Endothelial cell of umbilical vein (primary cell): Measurements from ENCODE around the gene SPEN. TPM values are rescaled to one million over a fixed set of nuclear protein-coding genes. Genes with fewer than 3 reads are reported as not detected.
A peak's percentile ranks its signal among the peaks of the same experiment; 100 is the strongest.

Experiments used
- BruUV-seq: library from RNA; stranded (reverse); fragments of 400-500 nt; replicated peaks from 2 replicates; lab custom pipeline; 2021; lab: Mats Ljungman, UMichigan
- CTCF ChIA-PET: fragments of 300-600, 350-600 bp; sonication (Branson Sonifier 250); formaldehyde crosslinking; loops from one replicate; lab custom pipeline; 2021; ENCODE audit warnings: antibody characterized with exemption, inconsistent platforms; lab: Charles Lee
- POLR2A ChIA-PET: fragments of 300-600, 350-600 bp; sonication (Branson Sonifier 250); formaldehyde crosslinking; loops from one replicate; lab custom pipeline; 2021; ENCODE audit warnings: antibody characterized with exemption, inconsistent platforms; lab: Charles Lee
- DNase-seq: peaks from one replicate; pipeline ENCODE4 v3.0.0-alpha.2; 2011; ENCODE audit warnings: low read depth, low spot score
- FAIRE-seq: peaks from 2 replicates; lab custom pipeline; 2011; peaks lifted over from hg19 to GRCh38; lab: Jason Lieb, UNC
- H2AFZ ChIP-seq: 2 replicates; pipeline ENCODE4 v1.6.0; 2012; ENCODE audit warnings: low read depth, low read length, control low read depth, inconsistent platforms
- H3K27ac ChIP-seq: 2 replicates; pipeline ENCODE4 v1.5.1; 2011; ENCODE audit warnings: low read depth, mild to moderate bottlenecking, control low read depth, low read length, moderate library complexity; ENCODE audit not compliant: insufficient read depth
- H3K27me3 ChIP-seq, 2 experiments: 2 replicates each; pipeline versions ENCODE4 v1.6.0 to v1.6.1; 2011; ENCODE audit warnings: low read length in 2 of 2, mixed read lengths in 1 of 2; ENCODE audit not compliant: control insufficient read depth in 2 of 2, insufficient read depth in 2 of 2
- H3K36me3 ChIP-seq, 2 experiments: 2 replicates in 1 of 2; 3 replicates in 1 of 2; pipeline ENCODE4 v1.5.1; 2011; ENCODE audit warnings: low read length in 2 of 2, mild to moderate bottlenecking in 1 of 2, moderate library complexity in 1 of 2; ENCODE audit not compliant: control insufficient read depth in 2 of 2, insufficient read depth in 2 of 2; ENCODE audit errors: extremely low read depth in 1 of 2
- H3K4me1 ChIP-seq: 3 replicates; pipeline ENCODE4 v1.5.1; 2011; ENCODE audit warnings: mild to moderate bottlenecking, low read length; ENCODE audit not compliant: control insufficient read depth, insufficient read depth; ENCODE audit errors: extremely low read depth
- H3K4me2 ChIP-seq: 2 replicates; pipeline ENCODE4 v1.6.1; 2011; ENCODE audit warnings: low read length, control low read depth, mixed read lengths; ENCODE audit not compliant: insufficient read depth
- H3K4me3 ChIP-seq, 3 experiments: fragments of 200-600 bp in 1 of 3; sonication (generic), shearing (Covaris generic) in 1 of 3; replicated peaks in 1 of 3; 2 replicates each; pipeline ENCODE4 v1.5.1; 2011 to 2016; ENCODE audit warnings: control low read depth in 3 of 3, low read length in 3 of 3, mild to moderate bottlenecking in 2 of 3, inconsistent platforms in 1 of 3, low read depth in 1 of 3, moderate library complexity in 1 of 3; ENCODE audit not compliant: insufficient read depth in 1 of 3
- H3K79me2 ChIP-seq: 2 replicates; pipeline ENCODE4 v1.6.0; 2012; ENCODE audit warnings: low read length, inconsistent platforms; ENCODE audit not compliant: control insufficient read depth, insufficient read depth
- H3K9ac ChIP-seq: replicated peaks from 2 replicates; pipeline ENCODE3; 2011; ENCODE audit warnings: low read length, control low read depth; ENCODE audit not compliant: insufficient read depth; ENCODE audit errors: extremely low read depth
- H3K9me1 ChIP-seq: replicated peaks from 3 replicates; pipeline ENCODE4 v1.6.0; 2011; ENCODE audit warnings: mild to moderate bottlenecking, low read length; ENCODE audit not compliant: control insufficient read depth, insufficient read depth; ENCODE audit errors: extremely low read depth
- H3K9me3 ChIP-seq: replicated peaks from 2 replicates; pipeline ENCODE4 v1.5.1; 2012; ENCODE audit warnings: low read length, inconsistent platforms; ENCODE audit not compliant: control insufficient read depth, insufficient read depth
- H4K20me1 ChIP-seq: replicated peaks from 2 replicates; pipeline ENCODE3; 2011; ENCODE audit warnings: mild to moderate bottlenecking, low read length; ENCODE audit not compliant: control insufficient read depth, insufficient read depth; ENCODE audit errors: extremely low read depth
- CTCF ChIP-seq, 2 donors: IDR thresholded peaks; 1 replicate in 1 of 2; 2 replicates in 1 of 2; pipeline ENCODE4 v1.5.1; 2011; ENCODE audit warnings: low read length in 2 of 2, mild to moderate bottlenecking in 2 of 2, moderate library complexity in 2 of 2, control low read depth in 1 of 2, inconsistent platforms in 1 of 2, low read depth in 1 of 2; ENCODE audit not compliant: insufficient read depth in 1 of 2; ENCODE audit errors: extremely low read depth in 1 of 2
- FOS ChIP-seq: IDR thresholded peaks from 2 replicates; pipeline ENCODE4 v1.6.1; 2011; ENCODE audit warnings: mild to moderate bottlenecking, low read length, moderate library complexity, borderline replicate concordance; ENCODE audit not compliant: insufficient read depth
- MAX ChIP-seq: IDR thresholded peaks from 2 replicates; pipeline ENCODE4 v1.6.1; 2011; ENCODE audit not compliant: insufficient read depth, insufficient read length
- dilution Hi-C: fragments of 300-500 bp; cut with MboI; formaldehyde crosslinking; loops from one replicate; pipeline ENCODE4 v1.15.0; 2019; ENCODE audit warnings: low sequenced_read_pairs; ENCODE audit not compliant: extremely low pct_ligation_motif_present
- intact Hi-C: fragments of 100-400 bp; cut with micrococcal nuclease; formaldehyde crosslinking; loops from one replicate; pipeline ENCODE4 v1.10.0; 2022
- polyA plus RNA-seq, 4 experiments: library from polyadenylated mRNA; depleted of rRNA in 3 of 4; stranded (reverse) in 3 of 4; unstranded in 1 of 4; fragments of >200 nt; gene quantifications; 2 replicates each; pipeline versions ENCODE4 v1.2.1 to v1.2.3, GENCODE V29; 2011 to 2012; ENCODE audit warnings: missing spikeins in 1 of 4
- total RNA-seq: library from RNA; stranded (reverse); gene quantifications from 2 replicates; pipeline ENCODE4 v1.2.3, GENCODE V29; 2021

SPEN gene
- total and polyA plus RNA-seq, 2 donors (not counting 3 experiments of a cell fraction or from before 2014, with no cell fraction given), result 9.3 to 44.4 TPM

- dilution Hi-C loops, result no loop called here
- ChIA-PET CTCF (interaction anchor here (0.6 to 2.8 kb wide), 10 partner anchors 14 to 183 kb away, joined by 3 to 18 read pairs (median 4); no protein-coding TSS in a partner anchor), POLR2A (interaction anchor here (1.3 kb wide), 1 partner anchor 25 kb away, joined by 3 read pairs; no protein-coding TSS in a partner anchor)
- DNase-seq (peak; percentile 62), FAIRE-seq (peak; percentile 4)
- H3K27me3 ChIP-seq, result no peaks in the 10 kb centered on the region
- H4K20me1 ChIP-seq, result peaks cover 2% of the 10 kb centered on the region
- no peaks in the 10 kb centered on the region for H3K9me1 ChIP-seq
- peak overlapping the region; percentile 82 for H2AFZ ChIP-seq
- H3K79me2 ChIP-seq, result peaks cover 44% of the 10 kb centered on the region
- peaks cover 7% of the 10 kb centered on the region for H3K4me1 ChIP-seq
- TF ChIP-seq MAX, result no peak
- TF ChIP-seq CTCF (IDR thresholded peaks at IDR 0.05; ENCODE audit: extremely low read depth in 1 of 2, insufficient read depth in 1 of 2, low read depth in 1 of 2, low read length in 2 of 2), result peak in 1 of 2 donors; percentile 30
- no peak for TF ChIP-seq FOS
- no peaks in the 10 kb centered on the region for H3K9me3 ChIP-seq
- peak overlapping the region; percentile 78 for H3K9ac ChIP-seq
- BruUV-seq, result no TSS peak
- peak overlapping the region; percentile 80 for H3K4me2 ChIP-seq
- intact Hi-C loops, result loop anchor here (2.0 kb wide), 1 partner anchor 17 kb away; no protein-coding TSS in a partner anchor
- peaks cover 7 to 10% of the 10 kb centered on the region in 2 experiments for H3K36me3 ChIP-seq
- peak overlapping the region; percentile 33 for H3K27ac ChIP-seq
- peak overlapping the region; percentile 61 to 92 (median 88) for H3K4me3 ChIP-seq
Measured at GRCh38 chr1:15975358-15975804, 127.9 kb downstream of the SPEN start.
